ENCODE results near the gene CLDN9. TPM values are rescaled to one million over a fixed set of nuclear protein-coding genes. Genes with fewer than 3 reads are reported as not detected.

CLDN9 gene
- total RNA-seq, 6 experiments from 2014 or later = 0.25 to 1.7 (median 0.92) TPM

GRCh38 chr16:3017344-3017743, 4.6 kb downstream of the CLDN9 start:
- ATAC-seq (no peak), DNase-seq (no peak)
- Histone ChIP-seq H3K4me3 (no peak overlapping the region), H3K9me3 (no peaks in the 10 kb centered on the region), H3K27ac (no peak overlapping the region), H3K27me3 (no peaks in the 10 kb centered on the region), H3K36me3 (no peaks in the 10 kb centered on the region), H3K4me1 (peaks cover 0 to 17% (median 7%) of the 10 kb centered on the region in 4 donors)
- TF ChIP-seq CTCF (IDR thresholded peaks at IDR 0.05) (no peak), POLR2A (IDR thresholded peaks at IDR 0.05) (no peak)
- 89% methylated on average over 9 of the region's 20 CpGs for WGBS (ENCODE audit: insufficient coverage, low coverage, low lambda C conversion rate, missing lambda C conversion rate)
- intact Hi-C loops (cut with DNase I) = no loop called here

- ATAC-seq (no peak), DNase-seq (no peak)
- no peak within 1 kb of the TSS for H3K4me3 ChIP-seq
- no peaks in the 10 kb centered on the region for H3K36me3 ChIP-seq
- intact Hi-C loops (cut with DNase I) = no loop called here
- WGBS (ENCODE audit: insufficient coverage, low coverage, low lambda C conversion rate, missing lambda C conversion rate) = 9% methylated on average over 26 of the region's 52 CpGs
- TF ChIP-seq CTCF (IDR thresholded peaks at IDR 0.05) (no peak), POLR2A (IDR thresholded peaks at IDR 0.05) (no peak)
- H3K27ac ChIP-seq = no peak within 1 kb of the TSS
- H3K4me1 ChIP-seq = peaks cover 0 to 19% (median 8%) of the 10 kb centered on the region in 4 donors
- H3K9me3 ChIP-seq = no peaks in the 10 kb centered on the region
- H3K27me3 ChIP-seq = no peaks in the 10 kb centered on the region
These were observed 5.2 kb downstream of the CLDN9 start, which contains the start of gene CLDN6 for GRCh38 chr16:3017794-3018506. Gene CLDN6 (minus strand): TSS chr16:3018183. CDS start chr16:3016021, 2,162 bp downstream.

- H3K4me3 ChIP-seq = peak overlapping the region; percentile 64 to 84 (median 74)
- ATAC-seq (no peak), DNase-seq (peak in 1 of 3 donors; percentile 31)
- H3K27ac ChIP-seq = no peak overlapping the region
- peaks cover 0 to 27% (median 14%) of the 10 kb centered on the region in 4 donors for H3K4me1 ChIP-seq
- TF ChIP-seq POLR2A (IDR thresholded peaks at IDR 0.05) (no peak), CTCF (IDR thresholded peaks at IDR 0.05) (no peak)
- intact Hi-C loops (cut with DNase I) = no loop called here
- WGBS (ENCODE audit: insufficient coverage, low coverage, low lambda C conversion rate, missing lambda C conversion rate) = 45% methylated on average over 19 of the region's 40 CpGs
- no peaks in the 10 kb centered on the region for H3K36me3 ChIP-seq
- H3K9me3 ChIP-seq = no peaks in the 10 kb centered on the region
- no peaks in the 10 kb centered on the region for H3K27me3 ChIP-seq
These were observed 7.0 kb downstream of the CLDN9 start for GRCh38 chr16:3019594-3020246.

GRCh38 chr16:3020247-3020603, 7.5 kb downstream of the CLDN9 start, which contains the start of gene TNFRSF12A:
Gene TNFRSF12A (plus strand): TSS chr16:3020368. CDS start chr16:3020398, 30 bp downstream.
- Histone ChIP-seq H3K27me3 (no peaks in the 10 kb centered on the region), H3K9me3 (no peaks in the 10 kb centered on the region), H3K4me1 (peaks cover 0 to 28% (median 14%) of the 10 kb centered on the region in 4 donors), H3K27ac (peak within 1 kb of the TSS; percentile 84 to 95 (median 91)), H3K4me3 (peak within 1 kb of the TSS; percentile 64 to 84 (median 74)), H3K36me3 (no peaks in the 10 kb centered on the region)
- intact Hi-C loops (cut with DNase I) = no loop called here
- TF ChIP-seq CTCF (IDR thresholded peaks at IDR 0.05) = no peak
- peak; percentile 99 for TF ChIP-seq POLR2A (IDR thresholded peaks at IDR 0.05)
- peak; percentile 81 to 87 (median 83) for DNase-seq
- ATAC-seq = peak; percentile 17 to 68 (median 56)
- WGBS (ENCODE audit: insufficient coverage, low coverage, low lambda C conversion rate, missing lambda C conversion rate) = 0% methylated on average over 1 of the region's 49 CpGs

Data from right lobe of liver (tissue), 6 donors.